Neuron (in vitro differentiated cells): ENCODE results near the gene SNRNP48.

Experiments
- H2AFZ ChIP-seq: one replicate; pipeline ENCODE4 v1.6.1; 2013; ENCODE audit warnings: low read depth, mild to moderate bottlenecking, inconsistent platforms, low read length, moderate library complexity
- H3K27me3 ChIP-seq: one replicate; pipeline ENCODE4 v1.6.1; 2013; ENCODE audit warnings: low read length; ENCODE audit not compliant: insufficient read depth
- H3K36me3 ChIP-seq: one replicate; pipeline ENCODE4 v1.6.1; 2013; ENCODE audit warnings: low read length; ENCODE audit not compliant: insufficient read depth
- H3K4me1 ChIP-seq: one replicate; pipeline ENCODE4 v1.6.1; 2013; ENCODE audit warnings: low read length; ENCODE audit not compliant: insufficient read depth
- H3K4me3 ChIP-seq: 2 replicates; pipeline ENCODE4 v1.5.1; 2013; ENCODE audit warnings: mild to moderate bottlenecking, low read length, moderate library complexity
- H3K9me3 ChIP-seq: one replicate; pipeline ENCODE4 v1.6.1; 2013; ENCODE audit warnings: low read length

Gene SNRNP48

DNA sequence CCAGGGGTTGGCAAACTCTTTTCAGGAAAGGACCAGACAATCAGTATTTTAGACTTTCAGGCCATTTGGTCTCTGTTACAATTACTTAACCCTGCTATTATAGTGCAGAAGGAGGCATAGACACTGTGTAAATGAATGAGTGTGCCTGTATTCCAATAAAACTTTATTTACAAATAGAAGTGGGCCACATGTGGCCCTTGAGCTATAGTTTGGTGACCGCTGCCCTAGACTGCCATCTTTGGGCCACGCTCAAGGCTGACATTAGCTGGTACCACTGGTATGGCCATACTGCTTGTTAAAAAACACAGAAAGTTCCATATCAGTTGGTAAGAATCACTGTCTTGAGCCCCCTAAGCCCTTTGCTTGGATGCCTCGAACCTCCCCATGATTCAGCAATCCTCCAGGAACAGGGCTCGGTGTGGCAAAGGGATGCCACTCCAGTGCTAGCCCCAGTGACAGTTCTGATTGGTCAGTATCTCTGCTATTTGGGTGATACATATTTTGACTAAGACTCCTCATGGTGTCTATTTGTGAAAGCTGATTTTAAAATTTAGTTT, 23.3 kb upstream of the SNRNP48 start:
- H3K4me3 ChIP-seq, result no peak overlapping the region
- no peak overlapping the region for H2AFZ ChIP-seq
- H3K36me3 ChIP-seq, result no peaks in the 10 kb centered on the region
- H3K9me3 ChIP-seq, result no peaks in the 10 kb centered on the region
- H3K4me1 ChIP-seq, result no peaks in the 10 kb centered on the region
- peaks cover 24% of the 10 kb centered on the region for H3K27me3 ChIP-seq

GRCh38 chr6:7568021-7568420, 22.0 kb upstream of the SNRNP48 start:
- peaks cover 18% of the 10 kb centered on the region for H3K27me3 ChIP-seq
- no peaks in the 10 kb centered on the region for H3K36me3 ChIP-seq

GRCh38 chr6:7569082-7569481, 20.9 kb upstream of the SNRNP48 start:
- Histone ChIP-seq H3K4me3 (no peak overlapping the region), H3K9me3 (no peaks in the 10 kb centered on the region), H3K36me3 (no peaks in the 10 kb centered on the region)

More at GRCh38 chr6:7568021-7568420, 22.0 kb upstream of the SNRNP48 start:
- Histone ChIP-seq H3K9me3 (no peaks in the 10 kb centered on the region), H3K4me1 (no peaks in the 10 kb centered on the region), H3K4me3 (no peak overlapping the region), H2AFZ (no peak overlapping the region)

GRCh38 chr6:7572213-7572943, 17.6 kb upstream of the SNRNP48 start:
- H3K27me3 ChIP-seq, result peaks cover 22% of the 10 kb centered on the region
- no peaks in the 10 kb centered on the region for H3K36me3 ChIP-seq
- no peaks in the 10 kb centered on the region for H3K4me1 ChIP-seq
- H3K4me3 ChIP-seq, result no peak overlapping the region
- no peak overlapping the region for H2AFZ ChIP-seq
- H3K9me3 ChIP-seq, result no peaks in the 10 kb centered on the region

More at GRCh38 chr6:7569082-7569481, 20.9 kb upstream of the SNRNP48 start:
- Histone ChIP-seq H2AFZ (no peak overlapping the region), H3K27me3 (peaks cover 23% of the 10 kb centered on the region), H3K4me1 (no peaks in the 10 kb centered on the region)

DNA sequence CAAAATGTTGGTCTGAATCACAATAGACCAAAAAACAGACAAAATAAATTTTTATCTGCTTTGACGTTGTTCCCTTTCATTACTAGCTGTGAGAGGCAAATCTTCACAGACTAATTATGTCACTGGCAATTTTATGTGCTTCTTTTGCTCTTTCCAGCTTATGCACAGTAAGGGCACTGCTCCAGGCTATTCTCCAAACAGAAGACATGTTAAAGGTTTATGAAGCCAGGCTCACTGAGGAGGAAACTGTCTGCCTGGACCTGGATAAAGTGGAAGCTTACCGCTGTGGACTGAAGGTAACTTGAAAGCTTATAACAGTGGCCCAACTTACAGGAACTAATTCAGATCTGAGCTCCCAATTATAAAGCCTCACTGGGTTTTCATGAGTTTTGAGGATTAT, 15.5 kb upstream of the SNRNP48 start:
- H3K4me3 ChIP-seq, result no peak overlapping the region
- peaks cover 28% of the 10 kb centered on the region for H3K27me3 ChIP-seq
- no peak overlapping the region for H2AFZ ChIP-seq
- H3K9me3 ChIP-seq, result no peaks in the 10 kb centered on the region
- H3K36me3 ChIP-seq, result no peaks in the 10 kb centered on the region
- H3K4me1 ChIP-seq, result no peaks in the 10 kb centered on the region

DNA sequence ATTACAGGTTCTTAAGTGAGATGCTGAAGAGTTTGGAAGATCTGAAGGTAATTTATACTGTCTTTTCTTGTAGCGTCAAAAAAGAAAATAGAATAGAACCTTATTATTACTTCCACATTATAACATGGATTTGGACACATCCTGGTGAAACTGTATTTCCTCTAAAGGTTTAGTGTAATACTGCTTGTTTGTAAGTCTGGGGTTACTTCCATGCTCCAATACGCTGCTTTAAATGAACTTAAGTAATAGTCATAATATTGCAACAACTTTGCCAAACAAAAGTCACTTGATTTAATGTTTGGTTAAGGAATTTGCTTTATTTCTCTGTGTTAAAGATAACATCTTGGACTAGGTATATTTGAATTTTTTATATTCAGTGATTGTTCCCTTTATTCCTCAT, 11.5 kb upstream of the SNRNP48 start:
- Histone ChIP-seq H3K4me3 (no peak overlapping the region), H3K36me3 (no peaks in the 10 kb centered on the region), H3K27me3 (peaks cover 46% of the 10 kb centered on the region)

DNA sequence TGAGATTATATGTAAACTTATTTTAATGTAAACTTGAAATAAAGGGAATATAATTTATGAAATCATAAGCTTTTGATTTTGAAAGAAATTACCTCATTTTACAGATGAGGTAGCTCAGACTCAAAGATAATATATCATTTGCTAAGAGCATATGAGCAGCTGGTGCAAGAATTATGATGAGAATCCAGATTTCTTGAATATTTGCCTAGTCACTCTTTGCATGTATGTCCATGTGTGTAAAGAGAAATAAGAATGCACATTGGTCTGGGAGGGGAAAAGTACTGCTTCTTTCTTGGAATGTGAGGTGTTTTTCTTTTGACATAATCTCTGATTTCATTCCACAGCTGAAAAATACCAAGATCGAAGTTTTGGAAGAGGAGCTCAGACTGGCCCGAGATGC, 11.1 kb upstream of the SNRNP48 start:
- peaks cover 2% of the 10 kb centered on the region for H3K9me3 ChIP-seq
- H3K4me1 ChIP-seq, result no peaks in the 10 kb centered on the region
- H3K27me3 ChIP-seq, result peaks cover 43% of the 10 kb centered on the region
- H3K36me3 ChIP-seq, result no peaks in the 10 kb centered on the region
- H2AFZ ChIP-seq, result no peak overlapping the region
- H3K4me3 ChIP-seq, result no peak overlapping the region

More for the DNA sequence above, 11.5 kb upstream of the SNRNP48 start:
- Histone ChIP-seq H3K9me3 (no peaks in the 10 kb centered on the region), H2AFZ (no peak overlapping the region), H3K4me1 (no peaks in the 10 kb centered on the region)

GRCh38 chr6:7579851-7580250, 10.1 kb upstream of the SNRNP48 start:
- Histone ChIP-seq H3K9me3 (peaks cover 2% of the 10 kb centered on the region), H2AFZ (no peak overlapping the region), H3K27me3 (peaks cover 34% of the 10 kb centered on the region), H3K4me3 (no peak overlapping the region), H3K36me3 (no peaks in the 10 kb centered on the region), H3K4me1 (no peaks in the 10 kb centered on the region)

DNA sequence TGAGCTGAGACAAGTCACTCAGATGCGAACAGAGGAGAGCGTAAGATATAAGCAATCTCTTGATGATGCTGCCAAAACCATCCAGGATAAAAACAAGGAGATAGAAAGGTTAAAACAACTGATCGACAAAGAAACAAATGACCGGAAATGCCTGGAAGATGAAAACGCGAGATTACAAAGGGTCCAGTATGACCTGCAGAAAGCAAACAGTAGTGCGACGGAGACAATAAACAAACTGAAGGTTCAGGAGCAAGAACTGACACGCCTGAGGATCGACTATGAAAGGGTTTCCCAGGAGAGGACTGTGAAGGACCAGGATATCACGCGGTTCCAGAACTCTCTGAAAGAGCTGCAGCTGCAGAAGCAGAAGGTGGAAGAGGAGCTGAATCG, 9.5 kb upstream of the SNRNP48 start:
- Histone ChIP-seq H3K4me3 (no peak overlapping the region), H3K4me1 (no peaks in the 10 kb centered on the region), H2AFZ (no peak overlapping the region), H3K36me3 (no peaks in the 10 kb centered on the region), H3K9me3 (peaks cover 2% of the 10 kb centered on the region), H3K27me3 (peaks cover 36% of the 10 kb centered on the region)

DNA sequence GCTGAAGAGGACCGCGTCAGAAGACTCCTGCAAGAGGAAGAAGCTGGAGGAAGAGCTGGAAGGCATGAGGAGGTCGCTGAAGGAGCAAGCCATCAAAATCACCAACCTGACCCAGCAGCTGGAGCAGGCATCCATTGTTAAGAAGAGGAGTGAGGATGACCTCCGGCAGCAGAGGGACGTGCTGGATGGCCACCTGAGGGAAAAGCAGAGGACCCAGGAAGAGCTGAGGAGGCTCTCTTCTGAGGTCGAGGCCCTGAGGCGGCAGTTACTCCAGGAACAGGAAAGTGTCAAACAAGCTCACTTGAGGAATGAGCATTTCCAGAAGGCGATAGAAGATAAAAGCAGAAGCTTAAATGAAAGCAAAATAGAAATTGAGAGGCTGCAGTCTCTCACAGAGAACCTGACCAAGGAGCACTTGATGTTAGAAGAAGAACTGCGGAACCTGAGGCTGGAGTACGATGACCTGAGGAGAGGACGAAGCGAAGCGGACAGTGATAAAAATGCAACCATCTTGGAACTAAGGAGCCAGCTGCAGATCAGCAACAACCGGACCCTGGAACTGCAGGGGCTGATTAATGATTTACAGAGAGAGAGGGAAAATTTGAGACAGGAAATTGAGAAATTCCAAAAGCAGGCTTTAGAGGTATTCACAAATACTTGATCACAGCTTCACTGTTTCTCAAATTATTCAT, 8.9 kb upstream of the SNRNP48 start:
- H3K4me1 ChIP-seq, result no peaks in the 10 kb centered on the region
- peaks cover 36% of the 10 kb centered on the region for H3K27me3 ChIP-seq
- H2AFZ ChIP-seq, result no peak overlapping the region
- no peaks in the 10 kb centered on the region for H3K36me3 ChIP-seq
- H3K9me3 ChIP-seq, result peaks cover 2% of the 10 kb centered on the region
- no peak overlapping the region for H3K4me3 ChIP-seq

GRCh38 chr6:7585287-7585930, 4.6 kb upstream of the SNRNP48 start:
- no peaks in the 10 kb centered on the region for H3K4me1 ChIP-seq
- H3K9me3 ChIP-seq, result peaks cover 2% of the 10 kb centered on the region
- H2AFZ ChIP-seq, result no peak overlapping the region
- no peak overlapping the region for H3K4me3 ChIP-seq
- H3K27me3 ChIP-seq, result peaks cover 23% of the 10 kb centered on the region
- H3K36me3 ChIP-seq, result no peaks in the 10 kb centered on the region

DNA sequence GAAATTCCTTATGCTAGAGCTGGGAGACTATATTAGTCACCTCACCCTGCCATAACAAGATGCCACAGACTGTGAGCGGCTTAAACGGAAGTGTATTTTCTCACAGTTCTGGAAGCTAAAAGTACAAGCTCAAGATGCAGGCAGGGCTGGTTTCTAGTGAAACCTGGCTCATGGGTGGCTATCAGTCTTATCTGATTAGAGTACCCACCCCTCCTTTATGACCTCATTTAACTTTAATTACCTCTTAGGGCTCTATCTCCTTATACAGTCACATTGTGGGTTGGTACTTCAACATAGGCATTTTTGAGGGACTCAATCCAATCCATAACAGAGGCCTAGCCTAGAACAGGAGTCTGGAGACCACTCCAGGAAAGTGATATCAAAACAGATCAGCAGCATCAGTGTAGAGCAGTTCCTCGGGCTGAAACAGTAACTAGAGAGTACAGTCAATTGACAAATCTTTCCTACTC, 2.3 kb upstream of the SNRNP48 start:
- Histone ChIP-seq H3K4me3 (no peak overlapping the region), H2AFZ (no peak overlapping the region)

DNA sequence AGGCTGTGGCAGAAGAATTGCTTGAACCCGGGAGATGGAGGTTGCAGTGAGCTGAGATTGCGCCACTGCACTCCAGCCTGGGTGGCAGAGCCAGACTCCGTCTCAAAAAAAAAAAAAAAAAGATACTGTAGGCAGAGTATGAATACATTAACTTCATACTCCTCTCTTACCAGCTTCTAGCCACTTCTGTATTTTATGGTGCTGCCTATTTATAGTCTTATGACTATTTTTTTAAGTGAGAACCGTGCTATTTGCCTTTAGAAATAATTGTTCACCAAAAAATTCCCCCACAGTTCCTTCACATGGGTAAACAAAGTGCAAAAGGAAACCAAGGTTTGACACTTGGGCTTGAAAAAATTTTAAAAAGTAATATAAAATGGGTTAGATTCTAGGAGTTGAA, 1.5 kb upstream of the SNRNP48 start:
- Histone ChIP-seq H3K4me1 (peaks cover 6% of the 10 kb centered on the region), H3K9me3 (peaks cover 2% of the 10 kb centered on the region)

More for the DNA sequence above, 2.3 kb upstream of the SNRNP48 start:
- peaks cover 12% of the 10 kb centered on the region for H3K27me3 ChIP-seq
- H3K36me3 ChIP-seq, result no peaks in the 10 kb centered on the region
- H3K4me1 ChIP-seq, result peaks cover 6% of the 10 kb centered on the region
- peaks cover 2% of the 10 kb centered on the region for H3K9me3 ChIP-seq

More for the DNA sequence above, 1.5 kb upstream of the SNRNP48 start:
- no peaks in the 10 kb centered on the region for H3K36me3 ChIP-seq
- H3K27me3 ChIP-seq, result peaks cover 8% of the 10 kb centered on the region
- no peak overlapping the region for H2AFZ ChIP-seq
- H3K4me3 ChIP-seq, result no peak overlapping the region
